ENCODE measurements around the gene LYSMD1.

DNA sequence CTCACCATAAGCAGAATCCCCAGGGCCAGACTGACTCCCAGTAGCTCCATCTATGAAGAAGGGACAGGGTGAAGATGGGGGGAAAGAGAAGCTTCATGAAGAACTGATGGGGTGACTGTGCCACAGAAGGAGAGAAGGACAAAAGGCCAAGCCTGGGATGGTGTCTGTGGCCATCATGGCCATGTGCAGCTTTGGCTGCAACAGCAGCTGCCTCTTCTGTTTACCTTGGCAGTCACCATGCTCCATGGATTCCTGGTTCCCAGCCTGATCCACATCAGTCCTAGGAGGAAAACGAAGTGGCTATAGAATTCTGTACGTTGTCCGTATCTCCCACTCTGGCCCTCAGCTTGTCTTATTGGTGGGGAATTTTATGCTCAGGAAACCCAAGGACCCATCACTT lies 31.3 kb downstream of the LYSMD1 start:
- TF ChIP-seq, protein P1, sequence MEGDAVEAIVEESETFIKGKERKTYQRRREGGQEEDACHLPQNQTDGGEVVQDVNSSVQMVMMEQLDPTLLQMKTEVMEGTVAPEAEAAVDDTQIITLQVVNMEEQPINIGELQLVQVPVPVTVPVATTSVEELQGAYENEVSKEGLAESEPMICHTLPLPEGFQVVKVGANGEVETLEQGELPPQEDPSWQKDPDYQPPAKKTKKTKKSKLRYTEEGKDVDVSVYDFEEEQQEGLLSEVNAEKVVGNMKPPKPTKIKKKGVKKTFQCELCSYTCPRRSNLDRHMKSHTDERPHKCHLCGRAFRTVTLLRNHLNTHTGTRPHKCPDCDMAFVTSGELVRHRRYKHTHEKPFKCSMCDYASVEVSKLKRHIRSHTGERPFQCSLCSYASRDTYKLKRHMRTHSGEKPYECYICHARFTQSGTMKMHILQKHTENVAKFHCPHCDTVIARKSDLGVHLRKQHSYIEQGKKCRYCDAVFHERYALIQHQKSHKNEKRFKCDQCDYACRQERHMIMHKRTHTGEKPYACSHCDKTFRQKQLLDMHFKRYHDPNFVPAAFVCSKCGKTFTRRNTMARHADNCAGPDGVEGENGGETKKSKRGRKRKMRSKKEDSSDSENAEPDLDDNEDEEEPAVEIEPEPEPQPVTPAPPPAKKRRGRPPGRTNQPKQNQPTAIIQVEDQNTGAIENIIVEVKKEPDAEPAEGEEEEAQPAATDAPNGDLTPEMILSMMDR (conservative IDR thresholded peaks at IDR 0.05), result no peak
- no peak for TF ChIP-seq ZFX (IDR thresholded peaks at IDR 0.05)

Data from C4-2B (cell line).